GM18526 (cell line): ENCODE results near the gene DHRS12.

Source experiments
- POLR2A ChIP-seq: IDR thresholded peaks from 3 replicates; pipeline ENCODE4 v1.6.1; 2011; ENCODE audit not compliant: insufficient read length; ENCODE audit errors: extremely low read depth

The DHRS12 gene

DNA sequence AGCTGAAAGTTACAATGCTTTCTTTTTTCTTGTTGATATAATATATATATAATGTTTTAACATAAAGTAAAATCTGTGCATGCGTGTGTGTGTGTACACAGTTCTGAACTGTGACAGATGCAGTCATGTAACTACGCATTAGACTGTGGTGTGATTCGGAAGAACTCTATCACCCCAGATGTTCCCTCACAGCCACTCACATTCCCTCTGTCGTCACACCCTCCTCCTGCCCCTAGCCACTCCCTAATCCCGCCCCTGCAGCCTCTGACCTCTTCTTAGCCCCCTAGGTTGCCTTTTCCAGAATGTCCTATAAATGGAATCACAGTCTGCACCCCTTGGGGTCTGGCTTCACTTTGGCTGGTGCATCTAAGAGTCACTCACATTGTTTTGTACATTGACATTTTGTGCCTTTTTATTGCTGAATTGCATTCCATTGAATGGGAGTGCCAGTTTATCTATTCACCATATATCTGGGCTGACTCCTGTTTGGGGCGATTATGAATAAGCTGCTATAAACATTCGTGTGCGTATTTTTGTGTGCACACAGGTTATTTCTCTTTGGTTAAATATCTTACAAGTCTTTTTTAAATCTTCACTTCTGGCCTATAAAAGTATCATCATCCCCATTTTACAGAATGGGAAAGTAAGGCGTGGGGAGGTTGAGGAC is 20.4 kb downstream of the DHRS12 start:
- no peak for TF ChIP-seq POLR2A

DNA sequence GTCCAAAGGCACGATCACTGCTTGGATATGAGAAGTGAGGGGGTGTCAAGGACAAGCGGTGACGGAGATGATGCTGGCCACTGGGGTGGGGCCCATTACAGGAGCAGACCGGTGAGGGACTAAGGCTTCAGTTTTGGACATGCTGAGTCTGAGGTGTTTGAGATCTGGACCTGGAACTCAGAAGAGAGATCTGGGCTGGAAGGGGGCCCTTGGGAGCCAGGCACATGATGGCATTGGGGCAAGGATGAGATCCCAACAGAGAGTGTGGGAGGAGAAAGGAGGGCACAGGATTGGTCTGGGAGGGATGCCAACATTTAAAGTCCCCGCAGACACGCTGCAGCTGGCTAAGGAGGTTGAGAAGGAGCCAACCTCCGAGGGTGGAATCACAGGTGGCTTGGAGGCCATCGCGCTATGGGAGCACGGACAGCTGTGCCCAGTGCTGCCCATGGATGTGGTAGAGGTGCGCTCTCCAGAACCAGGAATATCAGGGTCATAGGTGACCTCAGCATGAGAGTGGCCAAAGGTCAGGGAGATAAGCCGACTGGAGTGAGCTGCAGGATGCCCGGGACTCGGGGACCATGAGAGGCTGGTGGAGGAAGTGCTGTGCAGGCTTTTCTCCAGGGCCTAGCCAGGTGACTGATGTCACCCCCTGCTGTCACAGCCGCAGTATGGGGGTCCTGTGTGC is 21.8 kb downstream of the DHRS12 start:
- no peak for TF ChIP-seq POLR2A

- no peak for TF ChIP-seq POLR2A
Observed at GRCh38 chr13:51781246-51782022, 22.5 kb downstream of the DHRS12 start.

- no peak for TF ChIP-seq POLR2A
Observed at GRCh38 chr13:51780099-51780498, 23.9 kb downstream of the DHRS12 start.

- no peak for TF ChIP-seq POLR2A
Observed at GRCh38 chr13:51778392-51778791, 25.6 kb downstream of the DHRS12 start.

DNA sequence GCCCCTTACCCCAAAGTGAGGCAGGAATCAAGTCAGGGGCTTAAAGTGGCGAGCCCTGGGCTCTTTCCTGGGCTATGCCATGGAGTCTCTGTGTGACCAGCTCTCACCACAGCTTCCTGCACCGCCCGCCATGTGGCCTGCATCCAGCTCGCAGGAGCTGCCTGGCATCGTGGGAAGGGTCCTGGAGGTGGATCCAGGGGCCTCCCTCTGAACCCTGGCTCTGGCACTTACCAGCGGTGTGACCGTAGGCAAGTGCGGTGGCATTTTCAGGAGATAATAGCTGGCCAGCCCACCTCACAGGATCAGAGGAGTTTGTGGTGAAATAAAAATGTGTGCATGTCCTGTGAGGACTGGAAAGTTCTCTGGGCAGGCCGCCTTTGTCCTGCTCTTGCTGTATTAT is 26.0 kb downstream of the DHRS12 start:
- no peak for TF ChIP-seq POLR2A

DNA sequence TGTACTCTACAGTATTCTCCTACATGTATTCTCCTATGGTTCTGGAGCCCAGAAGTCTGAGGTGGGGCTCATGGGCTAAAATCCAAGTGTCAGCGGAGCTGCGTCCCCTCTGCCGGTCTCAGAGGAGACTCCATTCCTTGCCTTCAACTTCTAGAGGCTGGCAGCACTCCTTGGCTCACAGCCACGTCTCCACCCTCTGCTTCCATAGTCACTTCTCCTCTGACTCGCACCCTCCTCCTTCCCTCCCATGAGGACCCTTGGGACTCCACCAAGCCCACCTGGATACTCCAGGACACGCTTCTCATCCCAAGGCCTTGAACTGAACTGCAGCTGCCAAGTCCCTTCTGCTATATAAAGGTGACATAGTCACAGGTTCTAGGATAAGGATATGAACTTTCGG is 27.8 kb downstream of the DHRS12 start:
- TF ChIP-seq POLR2A = no peak

DNA sequence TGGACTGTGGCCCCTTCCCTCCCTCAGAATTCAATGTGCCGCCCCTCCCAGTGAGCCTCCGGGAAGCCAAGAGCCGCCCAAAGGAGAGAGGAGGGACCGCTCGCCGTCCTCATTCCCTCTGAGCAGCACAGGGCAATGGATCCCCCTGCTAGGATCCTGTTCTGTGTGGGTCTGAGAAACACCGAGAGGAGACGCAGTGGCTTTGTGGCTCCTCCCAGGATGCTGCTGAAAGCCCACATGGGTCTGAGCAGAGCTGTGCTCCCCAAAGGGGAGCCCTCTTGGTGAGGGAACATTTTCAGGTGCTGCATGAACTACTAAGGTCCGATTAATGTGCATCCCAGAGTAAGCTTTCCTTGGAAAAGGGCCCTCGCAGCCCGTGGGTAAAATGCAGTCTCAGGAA is 30.4 kb downstream of the DHRS12 start:
- TF ChIP-seq POLR2A = no peak

GRCh38 chr13:51772781-51773180 is 31.2 kb downstream of the DHRS12 start:
- TF ChIP-seq POLR2A = no peak

DNA sequence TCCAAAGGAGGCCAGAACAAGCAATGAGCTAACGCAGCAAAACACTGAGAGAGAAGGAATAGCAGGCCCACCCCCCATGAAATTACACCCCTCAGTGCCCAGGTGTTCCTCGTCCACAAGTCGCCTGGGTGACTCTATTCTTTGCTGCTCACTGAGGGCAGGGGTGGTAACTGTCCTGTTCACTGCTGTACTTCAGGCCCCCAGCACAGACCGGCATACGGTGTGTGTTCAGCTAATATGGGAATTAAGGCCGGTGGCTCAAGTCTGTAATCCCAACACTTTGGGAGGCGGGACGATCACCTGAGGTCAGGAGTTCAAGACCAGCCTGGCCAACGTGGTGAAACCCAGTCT is 31.9 kb downstream of the DHRS12 start:
- no peak for TF ChIP-seq POLR2A

DNA sequence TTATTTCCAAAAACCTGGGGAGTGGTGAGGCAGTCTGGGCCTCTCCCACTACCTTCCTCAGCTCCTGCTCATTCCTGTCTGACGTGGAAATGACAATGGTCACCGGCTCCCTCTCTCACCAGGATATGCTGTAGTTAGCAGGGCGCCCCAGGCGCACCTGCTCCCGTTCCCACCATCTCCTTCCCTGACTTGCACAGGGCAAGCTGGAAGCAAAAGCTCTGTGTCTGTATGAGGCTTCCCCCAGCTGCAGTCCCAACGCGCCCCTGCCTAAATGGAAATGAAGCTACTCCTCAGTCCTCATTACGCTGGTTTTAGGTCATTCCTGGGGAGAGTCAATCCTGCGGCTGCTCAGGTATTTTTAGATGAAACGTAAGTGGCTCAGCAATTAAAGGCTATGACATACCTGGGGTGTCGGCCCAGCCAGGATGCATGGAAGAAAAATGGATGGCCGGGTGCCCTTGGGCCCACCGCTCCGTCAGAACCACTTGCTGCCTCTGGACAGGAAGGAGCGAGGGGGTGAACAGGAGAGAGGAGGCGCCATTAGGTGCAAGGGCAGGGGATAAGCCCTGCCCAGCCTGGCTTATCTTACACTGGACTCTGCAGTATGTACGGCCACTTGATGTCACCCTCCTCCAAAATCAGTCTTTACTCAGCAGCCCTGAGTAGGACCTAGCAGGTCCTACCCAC is 32.4 kb downstream of the DHRS12 start:
- TF ChIP-seq POLR2A = no peak

DNA sequence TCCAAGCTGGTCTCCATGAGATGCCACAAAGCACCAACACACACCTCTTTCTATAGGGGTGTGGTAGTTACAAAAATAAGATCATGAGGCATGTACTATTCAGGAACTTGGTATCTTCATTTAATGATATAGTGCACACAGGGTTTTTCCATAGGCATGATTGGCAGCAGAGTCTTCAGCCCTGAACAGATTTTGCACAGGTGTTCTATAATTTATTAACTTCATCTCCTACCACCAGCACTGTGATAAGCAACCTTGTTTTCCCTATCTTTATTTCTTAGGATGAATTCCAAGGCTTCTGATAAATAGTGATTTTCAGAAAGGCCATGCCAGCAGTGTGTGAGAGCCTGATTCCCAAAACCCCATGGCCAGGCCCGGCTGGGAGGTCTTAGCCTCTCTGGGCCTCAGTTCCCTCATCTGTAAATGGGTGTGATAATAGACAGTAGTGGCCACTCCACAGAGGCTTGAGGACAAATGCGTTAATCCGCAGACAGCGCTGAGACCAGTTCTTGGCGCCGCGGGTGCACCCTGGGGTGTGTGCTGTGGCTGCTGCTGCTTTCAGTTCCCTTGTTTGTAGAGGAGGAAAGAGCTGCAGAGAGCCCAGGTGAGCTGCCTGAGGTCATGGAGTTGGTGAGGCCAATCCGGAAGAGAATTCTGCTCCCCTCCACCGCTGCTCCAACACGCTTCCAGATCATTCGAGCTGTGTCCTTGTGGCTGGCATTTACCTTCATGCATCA is 33.1 kb downstream of the DHRS12 start:
- TF ChIP-seq POLR2A = no peak

DNA sequence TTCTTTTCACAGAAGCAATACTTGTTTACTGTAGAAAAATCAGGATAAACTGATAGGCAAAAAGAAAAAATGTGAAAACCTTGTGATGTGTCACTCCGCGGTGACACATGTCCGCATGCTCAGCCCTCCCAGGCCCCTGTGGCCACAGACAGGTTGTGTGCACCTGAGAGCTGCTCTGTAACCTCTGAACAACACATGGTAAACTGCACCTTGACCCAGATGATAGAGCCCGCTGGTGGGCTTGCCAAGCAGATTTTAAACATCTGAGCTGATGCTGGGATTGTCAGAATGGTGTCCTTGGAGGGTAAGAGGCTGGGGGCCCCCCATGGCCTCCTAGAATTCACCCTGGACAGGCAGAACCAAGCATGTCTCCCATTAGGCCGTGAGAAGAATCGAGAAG is 33.8 kb downstream of the DHRS12 start:
- no peak for TF ChIP-seq POLR2A

DNA sequence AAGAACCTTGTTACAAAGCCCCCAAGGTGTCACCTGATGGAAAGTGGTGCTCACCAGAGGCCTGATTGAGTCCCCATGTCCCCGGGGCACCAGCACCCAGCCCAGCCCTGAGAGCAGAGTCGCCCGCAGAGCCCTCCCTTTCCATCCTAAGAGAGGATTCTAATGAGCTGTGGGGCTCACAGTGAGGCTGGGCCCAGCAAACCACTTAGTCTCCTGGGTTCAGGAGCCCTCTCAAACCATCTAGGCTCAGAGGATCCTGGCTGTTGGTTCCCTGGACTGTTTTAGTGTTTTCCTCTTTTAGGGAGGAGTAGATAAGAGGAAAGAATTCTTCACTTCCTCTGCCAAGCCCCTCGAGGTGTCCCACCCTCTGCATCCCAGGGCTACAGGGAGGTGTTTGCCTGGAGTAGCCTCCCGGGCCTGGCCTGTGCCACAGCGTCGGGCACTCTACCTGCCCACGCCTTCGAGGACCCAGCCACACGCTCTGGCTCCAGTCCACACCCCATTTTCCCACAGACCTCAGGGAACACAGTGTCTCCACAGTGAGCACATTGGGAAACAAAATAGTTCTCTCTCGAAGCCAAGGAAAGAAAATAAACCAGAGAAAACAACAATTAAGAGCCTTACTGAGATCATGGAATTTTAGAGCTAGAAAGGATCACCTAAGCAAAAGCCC is 34.4 kb downstream of the DHRS12 start:
- no peak for TF ChIP-seq POLR2A

DNA sequence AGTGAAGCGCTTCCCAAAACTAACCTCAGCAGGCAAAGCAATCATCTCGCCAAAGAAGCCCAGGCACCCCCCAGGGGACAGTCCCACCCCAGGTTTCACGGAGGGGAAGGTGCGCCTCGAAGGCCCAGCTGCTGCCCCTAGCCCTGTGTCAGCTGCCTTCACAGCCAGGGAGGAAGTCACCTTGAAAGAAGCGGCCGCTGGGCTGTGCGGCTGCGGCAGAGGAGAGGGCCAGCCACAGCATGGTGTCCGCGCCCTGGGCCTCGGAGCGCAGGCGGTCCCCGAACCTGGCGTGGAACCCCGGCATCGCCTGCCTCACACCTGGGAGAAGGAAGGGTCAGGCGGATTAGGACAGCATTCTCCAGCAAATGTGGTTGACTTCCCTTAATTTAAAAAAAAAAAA is 35.0 kb downstream of the DHRS12 start:
- no peak for TF ChIP-seq POLR2A

DNA sequence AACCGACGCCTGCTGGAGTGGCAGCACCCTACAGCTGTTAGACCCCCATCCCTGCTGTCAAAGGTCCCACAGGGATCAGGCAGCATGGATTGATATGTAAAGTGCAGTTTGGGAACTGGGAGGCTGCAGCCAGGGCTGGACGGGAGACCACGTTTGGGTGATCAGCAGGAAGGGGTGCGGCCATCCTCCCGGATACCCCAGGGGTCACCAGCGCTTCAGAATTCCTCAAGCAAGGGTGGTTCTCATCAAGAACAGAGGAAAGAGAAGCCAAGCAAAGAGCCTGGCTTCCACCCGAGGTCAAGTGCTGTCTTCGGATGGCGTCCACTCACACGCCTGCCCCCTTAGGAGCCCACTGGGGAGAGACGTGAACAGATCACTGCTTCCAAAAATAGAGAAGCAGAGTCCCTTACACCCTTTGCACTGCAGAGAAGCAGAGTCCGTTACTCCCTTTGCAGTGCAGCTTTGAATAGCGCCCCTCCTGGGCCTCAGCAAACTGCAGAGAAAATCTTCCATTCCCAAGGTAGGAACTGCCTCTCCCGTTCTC is 35.5 kb downstream of the DHRS12 start:
- no peak for TF ChIP-seq POLR2A
